Choroid plexus epithelial cell (primary cell): Measurements from ENCODE around the gene HSPBAP1.

ENCODE experiments used
- DNase-seq: peaks from one replicate; pipeline ENCODE4 v3.0.0-alpha.2; 2010; ENCODE audit warnings: low read depth
- H3K4me3 ChIP-seq: 2 replicates; pipeline ENCODE4 v1.5.1; 2011; ENCODE audit warnings: low read depth, mild to moderate bottlenecking, control low read depth, low read length, moderate library complexity
- CTCF ChIP-seq: conservative IDR thresholded peaks from 2 replicates; pipeline ENCODE4 v1.5.1; 2011; ENCODE audit warnings: low read depth, mild to moderate bottlenecking, control low read depth, inconsistent platforms, low read length, moderate library complexity

The HSPBAP1 gene

GRCh38 chr3:122797291-122797690 lies 3.7 kb upstream of the HSPBAP1 start:
- no peak overlapping the region for H3K4me3 ChIP-seq
- DNase-seq = peak; percentile 52
- TF ChIP-seq CTCF = no peak

- DNase-seq = peak; percentile 16
- peak overlapping the region; percentile 87 for H3K4me3 ChIP-seq
- no peak for TF ChIP-seq CTCF
Observed at GRCh38 chr3:122795674-122796195, 2.1 kb upstream of the HSPBAP1 start.

GRCh38 chr3:122794779-122795673 lies 1.4 kb upstream of the HSPBAP1 start, which contains the start of gene SLC49A4:
Gene SLC49A4, plus strand, starts transcription at chr3:122795069. Its CDS starts 124 bp downstream, at chr3:122795193.
- DNase-seq = peak; percentile 88
- no peak for TF ChIP-seq CTCF
- H3K4me3 ChIP-seq = peak within 1 kb of the TSS; percentile 87

GRCh38 chr3:122794483-122794778 lies 800 bp upstream of the HSPBAP1 start:
- peak overlapping the region; percentile 87 for H3K4me3 ChIP-seq
- TF ChIP-seq CTCF = no peak
- DNase-seq = no peak

GRCh38 chr3:122789585-122790273 lies 3.9 kb downstream of the HSPBAP1 start:
- no peak for TF ChIP-seq CTCF
- H3K4me3 ChIP-seq = no peak overlapping the region
- DNase-seq = no peak

GRCh38 chr3:122787872-122788271 lies 5.8 kb downstream of the HSPBAP1 start:
- H3K4me3 ChIP-seq = no peak overlapping the region
- no peak for TF ChIP-seq CTCF
- no peak for DNase-seq
